Right lobe of liver (tissue), 4 donors: ENCODE measurements around the gene PTPN13.

Source experiments
- CTCF ChIP-seq, 4 donors: fragments of 200-600 bp in 3 of 4; fragments of 450-650 bp in 1 of 4; IDR thresholded peaks; one replicate each; pipeline versions ENCODE4 v1.5.1 to v1.8.0; 2016 to 2022; ENCODE audit warnings: antibody characterized with exemption in 4 of 4, mild to moderate bottlenecking in 2 of 4
- POLR2A ChIP-seq: fragments of 450-650 bp; IDR thresholded peaks from one replicate; pipeline ENCODE4 v1.6.1; 2017; ENCODE audit warnings: antibody characterized with exemption, mild to moderate bottlenecking
- donor health status: DM: no; HTN: no; CAD: no.
- donor health status: DM: no; HTN: no; CAD: no.
- donor health status: DM: no; HTN: yes; CAD: no.

DNA sequence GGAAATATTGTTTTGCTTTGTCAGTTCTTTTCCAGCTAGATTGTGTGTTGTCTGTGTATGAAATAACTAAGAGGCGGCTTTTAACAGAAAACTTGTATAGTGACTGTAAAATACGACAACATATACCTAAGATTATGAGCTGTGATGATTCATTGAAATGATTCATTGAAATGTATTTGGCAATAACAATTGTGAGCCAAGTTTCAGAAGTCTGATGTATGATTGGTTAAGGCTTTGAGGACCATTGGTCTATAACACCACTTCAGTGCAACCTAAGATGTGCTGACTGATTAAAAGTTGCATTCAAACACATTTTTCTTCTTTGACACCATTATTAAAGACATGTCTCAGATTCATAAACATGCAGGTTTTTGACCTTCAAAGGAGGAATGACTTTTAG, 76.6 kb downstream of the PTPN13 start:
- TF ChIP-seq CTCF (IDR thresholded peaks at IDR 0.05) (no peak), POLR2A (no peak)
